MCF 10A (cell line): ENCODE data around the gene ZBTB5. TPM values are rescaled to one million over a fixed set of nuclear protein-coding genes. Genes with fewer than 3 reads are reported as not detected.

ENCODE experiments used
- BruUV-seq: library from RNA; stranded (reverse); fragments of 400-500 nt; replicated peaks from 2 replicates; lab custom pipeline; 2021; lab: Mats Ljungman, UMichigan
- CTCF ChIA-PET: fragments of 300-600 bp; sonication (Branson Sonifier 250); formaldehyde crosslinking; extraction: SDS; loops from one replicate; lab custom pipeline; 2021; ENCODE audit warnings: antibody characterized with exemption, inconsistent platforms; lab: Yijun Ruan, JAX
- POLR2A ChIA-PET: fragments of 300-600, 350-650 bp; sonication (Branson Sonifier 250); formaldehyde crosslinking; extraction: SDS; loops from one replicate; lab custom pipeline; 2020; ENCODE audit warnings: antibody characterized with exemption, inconsistent platforms; lab: Yijun Ruan, JAX
- DNase-seq: peaks from one replicate; pipeline ENCODE4 v3.0.0-alpha.2; 2018; ENCODE audit not compliant: unreplicated experiment
- H3K27ac Mint-ChIP-seq: one replicate; pipeline ENCODE4 v1.8.0; 2022; ENCODE audit warnings: mild to moderate bottlenecking, low read depth, mixed read lengths; ENCODE audit not compliant: unreplicated experiment
- H3K27me3 Mint-ChIP-seq: one replicate; pipeline ENCODE4 v1.8.0; 2022; ENCODE audit warnings: mixed read lengths; ENCODE audit not compliant: insufficient read depth, unreplicated experiment
- H3K36me3 Mint-ChIP-seq: one replicate; pipeline ENCODE4 v1.8.0; 2022; ENCODE audit warnings: mild to moderate bottlenecking, moderate library complexity, mixed read lengths; ENCODE audit not compliant: insufficient read depth, unreplicated experiment
- H3K4me1 Mint-ChIP-seq: one replicate; pipeline ENCODE4 v1.8.0; 2022; ENCODE audit warnings: mixed read lengths; ENCODE audit not compliant: insufficient read depth, unreplicated experiment
- H3K4me3 Mint-ChIP-seq: one replicate; pipeline ENCODE4 v1.8.0; 2022; ENCODE audit warnings: mild to moderate bottlenecking, moderate library complexity, mixed read lengths; ENCODE audit not compliant: unreplicated experiment
- H3K9me3 Mint-ChIP-seq: one replicate; pipeline ENCODE4 v1.8.0; 2022; ENCODE audit warnings: mixed read lengths; ENCODE audit not compliant: unreplicated experiment
- intact Hi-C: fragments of 100-400 bp; cut with micrococcal nuclease; formaldehyde crosslinking; loops from 2 replicates; pipeline ENCODE4 v1.14.1; 2022
- total RNA-seq: library from RNA; stranded (reverse); gene quantifications from 2 replicates; pipeline ENCODE4 v1.2.3, GENCODE V29; 2022
- TF ChIP-seq, protein P1 (sequence below): fragments of 200-600 bp; IDR thresholded peaks from one replicate; pipeline ENCODE4 v1.8.0; 2022; ENCODE audit warnings: antibody characterized with exemption, mild to moderate bottlenecking; ENCODE audit not compliant: unreplicated experiment

ZBTB5 gene
- total RNA-seq, 1 experiment from 2014 or later = 9.0 TPM

DNA sequence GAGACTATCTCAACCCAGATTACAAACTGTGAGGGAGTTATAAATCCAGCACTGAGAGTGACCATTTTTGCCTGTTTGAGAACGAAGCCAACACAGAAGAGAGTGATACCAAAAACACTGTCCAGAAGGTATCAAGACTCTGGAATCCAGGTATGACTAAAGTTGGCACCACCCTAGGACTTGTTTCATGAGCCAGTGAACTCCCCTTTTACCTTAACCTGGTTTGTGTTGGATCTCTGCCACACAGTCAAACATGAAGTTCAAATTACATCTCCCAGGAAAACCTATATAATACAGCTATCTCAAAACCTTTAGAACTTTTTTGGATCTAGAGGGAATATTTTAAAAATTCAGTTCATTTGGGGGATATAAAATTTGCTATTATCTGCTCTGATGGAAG is 11.4 kb downstream of the ZBTB5 start:
- Mint-ChIP-seq H3K27me3 (no peaks in the 10 kb centered on the region), H3K36me3 (peaks cover 36% of the 10 kb centered on the region), H3K4me1 (peaks cover 34% of the 10 kb centered on the region), H3K4me3 (no peak overlapping the region), H3K27ac (peak overlapping the region; percentile 44), H3K9me3 (no peaks in the 10 kb centered on the region)
- POLR2A ChIA-PET = interaction anchor here (1.5 to 5.8 kb wide), 2 partner anchors 10 to 32 kb away, joined by 3 to 55 read pairs; partner anchors contain the start of genes POLR1E and ZBTB5
- intact Hi-C loops = no loop called here
- TF ChIP-seq, protein P1, sequence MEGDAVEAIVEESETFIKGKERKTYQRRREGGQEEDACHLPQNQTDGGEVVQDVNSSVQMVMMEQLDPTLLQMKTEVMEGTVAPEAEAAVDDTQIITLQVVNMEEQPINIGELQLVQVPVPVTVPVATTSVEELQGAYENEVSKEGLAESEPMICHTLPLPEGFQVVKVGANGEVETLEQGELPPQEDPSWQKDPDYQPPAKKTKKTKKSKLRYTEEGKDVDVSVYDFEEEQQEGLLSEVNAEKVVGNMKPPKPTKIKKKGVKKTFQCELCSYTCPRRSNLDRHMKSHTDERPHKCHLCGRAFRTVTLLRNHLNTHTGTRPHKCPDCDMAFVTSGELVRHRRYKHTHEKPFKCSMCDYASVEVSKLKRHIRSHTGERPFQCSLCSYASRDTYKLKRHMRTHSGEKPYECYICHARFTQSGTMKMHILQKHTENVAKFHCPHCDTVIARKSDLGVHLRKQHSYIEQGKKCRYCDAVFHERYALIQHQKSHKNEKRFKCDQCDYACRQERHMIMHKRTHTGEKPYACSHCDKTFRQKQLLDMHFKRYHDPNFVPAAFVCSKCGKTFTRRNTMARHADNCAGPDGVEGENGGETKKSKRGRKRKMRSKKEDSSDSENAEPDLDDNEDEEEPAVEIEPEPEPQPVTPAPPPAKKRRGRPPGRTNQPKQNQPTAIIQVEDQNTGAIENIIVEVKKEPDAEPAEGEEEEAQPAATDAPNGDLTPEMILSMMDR = no peak
- BruUV-seq = no TSS peak
- peak; percentile 63 for DNase-seq
- CTCF ChIA-PET = interaction anchor here (0.6 kb wide), 1 partner anchor 28 kb away, joined by 3 read pairs; no protein-coding TSS in a partner anchor

- TF ChIP-seq, protein P1 = no peak
- Mint-ChIP-seq H3K27me3 (no peaks in the 10 kb centered on the region), H3K27ac (no peak overlapping the region), H3K36me3 (peaks cover 31% of the 10 kb centered on the region), H3K4me1 (peaks cover 32% of the 10 kb centered on the region), H3K9me3 (no peaks in the 10 kb centered on the region), H3K4me3 (no peak overlapping the region)
- intact Hi-C loops = no loop called here
- CTCF ChIA-PET = interaction anchor here (1.6 kb wide), 1 partner anchor 11 kb away, joined by 6 read pairs; no protein-coding TSS in a partner anchor
- no peak for DNase-seq
- BruUV-seq = no TSS peak
- POLR2A ChIA-PET = interaction anchor here (0.8 to 5.8 kb wide), 2 partner anchors 12 to 28 kb away, joined by 4 to 55 read pairs; partner anchors contain the start of gene ZBTB5
Observed at GRCh38 chr9:37452611-37453010, 12.6 kb downstream of the ZBTB5 start.

DNA sequence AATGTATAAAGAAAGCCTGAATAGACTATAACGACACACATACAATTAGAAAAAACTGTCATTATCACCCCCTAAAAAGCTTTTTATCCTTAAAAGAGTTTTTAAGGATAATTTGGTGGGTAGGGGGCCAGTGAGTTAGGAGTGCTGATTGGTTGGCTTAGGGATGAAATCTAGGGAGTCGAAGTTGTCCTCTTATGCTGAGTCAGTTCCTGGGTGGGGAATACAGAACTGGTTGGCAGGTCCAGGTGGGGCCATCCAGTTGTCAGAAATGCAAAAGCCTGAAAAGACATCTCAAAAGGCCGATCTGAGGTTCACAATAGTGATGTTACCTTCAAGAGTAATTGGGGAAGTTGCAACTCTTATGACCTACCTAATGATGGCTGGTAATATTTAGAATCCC is 13.6 kb downstream of the ZBTB5 start:
- Mint-ChIP-seq H3K27me3 (no peaks in the 10 kb centered on the region), H3K9me3 (no peaks in the 10 kb centered on the region), H3K4me1 (peaks cover 27% of the 10 kb centered on the region), H3K27ac (no peak overlapping the region), H3K36me3 (peaks cover 34% of the 10 kb centered on the region), H3K4me3 (no peak overlapping the region)
- DNase-seq = no peak
- ChIA-PET CTCF (interaction anchor here (1.6 kb wide), 1 partner anchor 12 kb away, joined by 6 read pairs; no protein-coding TSS in a partner anchor), POLR2A (interaction anchor here (0.9 to 5.8 kb wide), 3 partner anchors 10 to 22 kb away, joined by 3 to 55 read pairs (median 4); partner anchors contain the start of gene ZBTB5)
- BruUV-seq = no TSS peak
- TF ChIP-seq, protein P1 = no peak
- intact Hi-C loops = no loop called here

DNA sequence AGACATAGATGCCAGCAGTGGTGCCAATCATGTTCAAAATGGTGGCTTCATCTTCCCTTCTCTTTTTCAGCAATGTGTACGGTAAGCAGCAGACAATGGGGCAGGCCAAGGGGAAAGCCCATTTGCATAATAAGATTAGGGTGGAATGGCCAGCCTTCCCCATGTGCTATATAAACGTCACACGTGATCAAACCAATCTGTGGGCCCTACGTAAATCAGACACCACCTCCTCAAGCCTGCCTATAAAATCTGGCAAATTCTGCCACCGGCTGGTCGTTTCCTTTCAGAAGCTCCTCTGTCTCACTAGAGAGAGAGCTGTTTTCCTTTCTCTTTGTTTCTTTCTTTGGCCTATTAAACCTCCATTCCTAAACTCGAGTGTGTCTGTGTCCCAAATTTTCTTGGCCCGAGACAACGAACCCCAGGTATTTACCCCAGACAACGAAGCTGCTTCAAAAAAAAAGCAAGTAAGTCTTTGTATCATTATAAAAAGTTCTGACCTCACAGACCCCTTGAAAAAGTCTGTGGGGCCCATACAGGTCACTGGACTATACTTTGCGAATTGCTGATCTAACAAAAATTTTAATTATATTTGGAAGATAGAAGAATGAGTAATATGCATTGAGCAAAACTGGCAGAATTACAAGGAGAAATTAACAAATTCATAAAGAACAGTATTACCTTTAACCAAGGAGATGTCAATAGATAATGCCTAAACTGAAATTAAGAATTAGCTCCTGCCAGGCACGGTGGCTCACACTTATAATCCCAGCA is 15.2 kb downstream of the ZBTB5 start:
- Mint-ChIP-seq H3K4me3 (no peak overlapping the region), H3K36me3 (peaks cover 44% of the 10 kb centered on the region), H3K27me3 (no peaks in the 10 kb centered on the region), H3K27ac (no peak overlapping the region), H3K9me3 (no peaks in the 10 kb centered on the region), H3K4me1 (peaks cover 19% of the 10 kb centered on the region)
- ChIA-PET POLR2A (interaction anchor here (1.4 to 5.8 kb wide), 2 partner anchors 14 to 16 kb away, joined by 4 to 55 read pairs; partner anchors contain the start of gene ZBTB5), CTCF (interaction anchor here (0.9 kb wide), 1 partner anchor 34 kb away, joined by 5 read pairs; no protein-coding TSS in a partner anchor)
- intact Hi-C loops = no loop called here
- no TSS peak for BruUV-seq
- no peak for DNase-seq
- TF ChIP-seq, protein P1 = no peak
